Psoas muscle (tissue), 8 donors: Measurements from ENCODE around the gene CNPY4. TPM values are rescaled to one million over a fixed set of nuclear protein-coding genes. Genes with fewer than 3 reads are reported as not detected.

Experiments used
- ATAC-seq, 4 donors: fragments of 200-7000 bp; cut with Tn5 transposase; one replicate each; pipeline ENCODE4 v1.9.1; 2020; ENCODE audit warnings: moderate library complexity in 3 of 4, mild to moderate bottlenecking in 2 of 4
- DNase-seq, 2 donors: peaks; one replicate each; pipeline ENCODE4 v3.0.0-alpha.2; 2020
- H3K27ac ChIP-seq: fragments of 200-600 bp; one replicate; pipeline ENCODE4 v1.8.0; 2022
- H3K27me3 ChIP-seq, 3 donors: fragments of 200-600 bp in 1 of 3; one replicate each; pipeline versions ENCODE4 v1.6.1 to v1.8.0; 2013 to 2022; ENCODE audit warnings: low read length in 2 of 3, mild to moderate bottlenecking in 2 of 3, moderate library complexity in 1 of 3; ENCODE audit not compliant: insufficient read depth in 3 of 3
- H3K36me3 ChIP-seq, 2 donors: fragments of 200-600 bp in 1 of 2; one replicate each; pipeline versions ENCODE4 v1.6.1 to v1.8.0; 2013 to 2022; ENCODE audit warnings: low read depth in 1 of 2, mild to moderate bottlenecking in 1 of 2, moderate library complexity in 1 of 2; ENCODE audit not compliant: insufficient read depth in 1 of 2
- H3K4me1 ChIP-seq: fragments of 200-600 bp; one replicate; pipeline ENCODE4 v1.8.0; 2022
- H3K4me3 ChIP-seq: fragments of 200-600 bp; one replicate; pipeline ENCODE4 v1.8.0; 2022; ENCODE audit warnings: mild to moderate bottlenecking
- H3K9me3 ChIP-seq: fragments of 200-600 bp; one replicate; pipeline ENCODE4 v1.8.0; 2022
- WGBS, 3 donors: extraction: QIAGEN DNeasy Blood & Tissue Kit; methylation state at CpG; one replicate each; pipeline versions ENCODE4 v1.1.6 to v1.1.7; 2013; 5-methylcytosine and 5-hydroxymethylcytosine counted together
- intact Hi-C, 2 donors: fragments of 100-400 bp; cut with DNase I; formaldehyde crosslinking; loops; one replicate each; pipeline versions ENCODE4 v1.11.0 to v1.14.2; 2022
- polyA plus RNA-seq, 3 donors: library from polyadenylated mRNA; stranded (reverse); fragments of 200-250 nt; gene quantifications; one replicate each; pipeline ENCODE4 v1.2.3, GENCODE V29; 2013
- total RNA-seq, 4 donors: library from RNA; stranded (reverse); fragmentation: NEBNext Ultra II Directional in 2 of 4; extraction: Animal tissue kit (Norgen Biotek cat#: 25700) in 2 of 4; gene quantifications; one replicate each; pipeline versions ENCODE4 v1.2.1 to v1.2.4, GENCODE V29; 2021 to 2023
- TF ChIP-seq, protein P1 (sequence below): fragments of 200-600 bp; IDR thresholded peaks from one replicate; pipeline ENCODE4 v1.8.0; 2022; ENCODE audit warnings: antibody characterized with exemption
- donor health status: healthy with polysubstance abuse.
- donor health status: DM: no; HTN: no; CAD: no; lungs with moderate emphysema.
- donor health status: Bipolar disorder and iron deficiency.
- donor health status: healthy.
- donor health status: DM: yes; HTN: yes; CAD: no.
- donor health status: DM: no; HTN: no; CAD: no.
- donor health status: DM: no; HTN: no; CAD: no.
- donor health status: DM: yes; HTN: yes; CAD: no.

Gene CNPY4
- total and polyA plus RNA-seq, 7 donors: 2.2 to 7.0 (median 2.9) TPM

GRCh38 chr7:100170101-100170897 is 50.9 kb downstream of the CNPY4 start:
- peaks cover 8% of the 10 kb centered on the region for H3K4me1 ChIP-seq
- ATAC-seq: no peak
- WGBS, 3 donors: 88 to 92% (median 91%) methylated on average over 11 of the region's 11 CpGs
- DNase-seq: peak in 1 of 2 donors; percentile 26
- TF ChIP-seq, protein P1, sequence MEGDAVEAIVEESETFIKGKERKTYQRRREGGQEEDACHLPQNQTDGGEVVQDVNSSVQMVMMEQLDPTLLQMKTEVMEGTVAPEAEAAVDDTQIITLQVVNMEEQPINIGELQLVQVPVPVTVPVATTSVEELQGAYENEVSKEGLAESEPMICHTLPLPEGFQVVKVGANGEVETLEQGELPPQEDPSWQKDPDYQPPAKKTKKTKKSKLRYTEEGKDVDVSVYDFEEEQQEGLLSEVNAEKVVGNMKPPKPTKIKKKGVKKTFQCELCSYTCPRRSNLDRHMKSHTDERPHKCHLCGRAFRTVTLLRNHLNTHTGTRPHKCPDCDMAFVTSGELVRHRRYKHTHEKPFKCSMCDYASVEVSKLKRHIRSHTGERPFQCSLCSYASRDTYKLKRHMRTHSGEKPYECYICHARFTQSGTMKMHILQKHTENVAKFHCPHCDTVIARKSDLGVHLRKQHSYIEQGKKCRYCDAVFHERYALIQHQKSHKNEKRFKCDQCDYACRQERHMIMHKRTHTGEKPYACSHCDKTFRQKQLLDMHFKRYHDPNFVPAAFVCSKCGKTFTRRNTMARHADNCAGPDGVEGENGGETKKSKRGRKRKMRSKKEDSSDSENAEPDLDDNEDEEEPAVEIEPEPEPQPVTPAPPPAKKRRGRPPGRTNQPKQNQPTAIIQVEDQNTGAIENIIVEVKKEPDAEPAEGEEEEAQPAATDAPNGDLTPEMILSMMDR: no peak
- no peaks in the 10 kb centered on the region for H3K36me3 ChIP-seq
- intact Hi-C loops: no loop called here
- H3K4me3 ChIP-seq: no peak overlapping the region
- peaks cover 0 to 58% (median 16%) of the 10 kb centered on the region in 3 donors for H3K27me3 ChIP-seq
- no peak overlapping the region for H3K27ac ChIP-seq
- no peaks in the 10 kb centered on the region for H3K9me3 ChIP-seq

- intact Hi-C loops: no loop called here
- TF ChIP-seq, protein P1: no peak
- ATAC-seq (no peak), DNase-seq (peak in 1 of 2 donors; percentile 45)
- WGBS, 3 donors: 30 to 46% (median 33%) methylated on average over 35 to 61 of the region's 61 CpGs
- no peaks in the 10 kb centered on the region for H3K9me3 ChIP-seq
- peaks cover 8% of the 10 kb centered on the region for H3K4me1 ChIP-seq
- H3K4me3 ChIP-seq: peak overlapping the region; percentile 45
- H3K36me3 ChIP-seq: no peaks in the 10 kb centered on the region
- peaks cover 0 to 54% (median 15%) of the 10 kb centered on the region in 3 donors for H3K27me3 ChIP-seq
- no peak overlapping the region for H3K27ac ChIP-seq
Measured at GRCh38 chr7:100171087-100171681, 51.8 kb downstream of the CNPY4 start.

- Histone ChIP-seq H3K36me3 (no peaks in the 10 kb centered on the region), H3K27me3 (peaks cover 0 to 48% (median 15%) of the 10 kb centered on the region in 3 donors), H3K4me1 (peaks cover 8% of the 10 kb centered on the region), H3K27ac (no peak overlapping the region), H3K9me3 (no peaks in the 10 kb centered on the region), H3K4me3 (peak overlapping the region; percentile 45)
- DNase-seq (no peak), ATAC-seq (no peak)
- 47 to 71% (median 60%) methylated on average over 10 to 22 of the region's 22 CpGs for WGBS, 3 donors
- TF ChIP-seq, protein P1: no peak
- intact Hi-C loops: no loop called here
Measured at GRCh38 chr7:100171840-100172239, 52.4 kb downstream of the CNPY4 start.

- H3K9me3 ChIP-seq: no peaks in the 10 kb centered on the region
- H3K27me3 ChIP-seq: peaks cover 0 to 39% (median 8%) of the 10 kb centered on the region in 3 donors
- H3K27ac ChIP-seq: no peak overlapping the region
- DNase-seq (no peak), ATAC-seq (no peak)
- peaks cover 6% of the 10 kb centered on the region for H3K4me1 ChIP-seq
- intact Hi-C loops: no loop called here
- TF ChIP-seq, protein P1: no peak
- 87 to 91% (median 88%) methylated on average over 11 of the region's 11 CpGs for WGBS, 3 donors
- no peak overlapping the region for H3K4me3 ChIP-seq
- no peaks in the 10 kb centered on the region for H3K36me3 ChIP-seq
Measured at GRCh38 chr7:100173806-100174495, 54.5 kb downstream of the CNPY4 start.
